H9 (cell line): ENCODE results near the gene CFAP43. TPM values are rescaled to one million over a fixed set of nuclear protein-coding genes. Genes with fewer than 3 reads are reported as not detected.

Experiments
- DNase-seq: peaks from one replicate; pipeline ENCODE4 v3.0.0-alpha.2; 2017
- H2AFZ ChIP-seq: one replicate; pipeline ENCODE4 v1.6.1; 2013; ENCODE audit warnings: mild to moderate bottlenecking, low read length, control low read depth, moderate library complexity
- H2AK5ac ChIP-seq: 2 replicates; pipeline ENCODE4 v1.6.1; 2013; ENCODE audit warnings: low read length, control low read depth, mixed read lengths; ENCODE audit not compliant: insufficient read length
- H2BK120ac ChIP-seq: one replicate; pipeline ENCODE4 v1.6.1; 2013; ENCODE audit warnings: low read depth, mild to moderate bottlenecking, low read length, control low read depth, inconsistent platforms; ENCODE audit not compliant: poor library complexity, severe bottlenecking
- H2BK12ac ChIP-seq: 2 replicates; pipeline ENCODE4 v1.6.1; 2013; ENCODE audit warnings: low read length, control low read depth, mixed read lengths, low read depth; ENCODE audit not compliant: insufficient read length
- H2BK15ac ChIP-seq: 2 replicates; pipeline ENCODE4 v1.6.1; 2013; ENCODE audit warnings: low read depth, low read length, control low read depth
- H2BK20ac ChIP-seq: one replicate; pipeline ENCODE4 v1.6.1; 2013; ENCODE audit warnings: low read depth, mild to moderate bottlenecking, low read length, control low read depth, inconsistent platforms; ENCODE audit not compliant: poor library complexity, severe bottlenecking
- H2BK5ac ChIP-seq: 2 replicates; pipeline ENCODE4 v1.6.1; 2013; ENCODE audit warnings: low read length, control low read depth, mixed read lengths; ENCODE audit not compliant: insufficient read length
- H3K14ac ChIP-seq: 2 replicates; pipeline ENCODE4 v1.6.1; 2013; ENCODE audit warnings: low read length, control low read depth; ENCODE audit not compliant: insufficient read depth
- H3K18ac ChIP-seq: 2 replicates; pipeline ENCODE4 v1.6.1; 2013; ENCODE audit warnings: low read depth, mild to moderate bottlenecking, mixed read lengths, low read length, control low read depth; ENCODE audit not compliant: insufficient read length
- H3K23ac ChIP-seq: 2 replicates; pipeline ENCODE4 v1.6.1; 2013; ENCODE audit warnings: low read length, control low read depth, mixed read lengths, low read depth; ENCODE audit not compliant: insufficient read length
- H3K23me2 ChIP-seq: 2 replicates; pipeline ENCODE4 v1.6.1; 2013; ENCODE audit warnings: low read depth, mild to moderate bottlenecking, mixed read lengths, low read length, control low read depth; ENCODE audit not compliant: insufficient read length, poor library complexity, severe bottlenecking
- H3K27ac ChIP-seq: 2 replicates; pipeline ENCODE4 v1.5.1; 2013; ENCODE audit warnings: low read length, control low read depth, mixed read lengths, low read depth; ENCODE audit not compliant: insufficient read length
- H3K27me3 ChIP-seq: 2 replicates; pipeline ENCODE4 v1.6.1; 2013; ENCODE audit warnings: low read length, control low read depth, inconsistent platforms; ENCODE audit not compliant: insufficient read depth
- H3K4ac ChIP-seq: 2 replicates; pipeline ENCODE4 v1.6.1; 2013; ENCODE audit warnings: low read depth, mild to moderate bottlenecking, control low read depth, inconsistent platforms, low read length, moderate library complexity
- H3K4me1 ChIP-seq: 2 replicates; pipeline ENCODE4 v1.6.1; 2013; ENCODE audit warnings: low read length, control low read depth, inconsistent platforms; ENCODE audit not compliant: insufficient read depth
- H3K4me2 ChIP-seq: 2 replicates; pipeline ENCODE4 v1.6.1; 2013; ENCODE audit warnings: low read length, control low read depth, mixed read lengths; ENCODE audit not compliant: insufficient read length, insufficient read depth
- H3K56ac ChIP-seq: 2 replicates; pipeline ENCODE4 v1.6.1; 2013; ENCODE audit warnings: low read depth, mild to moderate bottlenecking, mixed read lengths, low read length, control low read depth; ENCODE audit not compliant: insufficient read length
- H3K79me1 ChIP-seq: 2 replicates; pipeline ENCODE4 v1.6.1; 2013; ENCODE audit warnings: low read depth, mild to moderate bottlenecking, moderate library complexity, low read length, control low read depth, inconsistent platforms; ENCODE audit not compliant: insufficient read depth, poor library complexity, severe bottlenecking
- H3K79me2 ChIP-seq: 2 replicates; pipeline ENCODE4 v1.6.1; 2013; ENCODE audit warnings: low read length, control low read depth, inconsistent platforms; ENCODE audit not compliant: insufficient read depth
- H3K9ac ChIP-seq: 2 replicates; pipeline ENCODE4 v1.6.1; 2013; ENCODE audit warnings: low read length, control low read depth, mixed read lengths; ENCODE audit not compliant: insufficient read length; ENCODE audit errors: extremely low read depth
- H3K9me3 ChIP-seq: one replicate; pipeline ENCODE4 v1.6.1; 2013; ENCODE audit warnings: low read depth, low read length, inconsistent platforms; ENCODE audit not compliant: control insufficient read depth
- H3T11ph ChIP-seq: one replicate; pipeline ENCODE4 v1.6.1; 2013; ENCODE audit warnings: mild to moderate bottlenecking, low read length, control low read depth, inconsistent platforms
- H4K20me1 ChIP-seq: one replicate; pipeline ENCODE4 v1.6.1; 2013; ENCODE audit not compliant: control insufficient read depth, insufficient read length, insufficient read depth
- H4K5ac ChIP-seq: 2 replicates; pipeline ENCODE4 v1.6.1; 2013; ENCODE audit warnings: low read depth, mild to moderate bottlenecking, mixed read lengths, low read length, control low read depth; ENCODE audit not compliant: insufficient read length
- H4K8ac ChIP-seq: replicated peaks from 2 replicates; pipeline ENCODE4 v1.6.1; 2013; ENCODE audit warnings: low read length, control low read depth, mixed read lengths, low read depth; ENCODE audit not compliant: insufficient read length
- H4K91ac ChIP-seq: 2 replicates; pipeline ENCODE4 v1.6.1; 2013; ENCODE audit warnings: low read depth, mild to moderate bottlenecking, moderate library complexity, mixed read lengths, low read length, control low read depth; ENCODE audit not compliant: insufficient read length
- H3K27ac Mint-ChIP-seq, 3 experiments: 2 replicates in 2 of 3; 3 replicates in 1 of 3; pipeline ENCODE4 v1.8.0; 2020 to 2021; ENCODE audit warnings: mixed read lengths in 3 of 3, mild to moderate bottlenecking in 1 of 3, moderate library complexity in 1 of 3
- H3K27me3 Mint-ChIP-seq: 2 replicates; pipeline ENCODE4 v1.8.0; 2021; ENCODE audit warnings: low read depth, mild to moderate bottlenecking, moderate library complexity, mixed read lengths
- H3K36me3 Mint-ChIP-seq, 3 experiments: 2 replicates in 2 of 3; 3 replicates in 1 of 3; pipeline ENCODE4 v1.8.0; 2020 to 2021; ENCODE audit warnings: low read depth in 3 of 3, mixed read lengths in 3 of 3; ENCODE audit not compliant: insufficient read depth in 1 of 3
- H3K4me1 Mint-ChIP-seq, 2 experiments: 2 replicates each; pipeline ENCODE4 v1.8.0; 2020; ENCODE audit warnings: mixed read lengths in 2 of 2
- H3K4me3 Mint-ChIP-seq, 2 experiments: 2 replicates in 1 of 2; 3 replicates in 1 of 2; pipeline ENCODE4 v1.8.0; 2020 to 2021; ENCODE audit warnings: mild to moderate bottlenecking in 2 of 2, mixed read lengths in 2 of 2, moderate library complexity in 1 of 2
- H3K9me3 Mint-ChIP-seq, 2 experiments: 2 replicates in 1 of 2; 3 replicates in 1 of 2; pipeline ENCODE4 v1.8.0; 2020; ENCODE audit warnings: mild to moderate bottlenecking in 2 of 2, mixed read lengths in 2 of 2, moderate library complexity in 1 of 2
- WGBS: extraction: QIAGEN DNeasy Blood & Tissue Kit; methylation state at CpG from one replicate; pipeline ENCODE4 v1.1.7; 2013; ENCODE audit warnings: missing lambda C conversion rate, low lambda C conversion rate, mixed read lengths; ENCODE audit not compliant: insufficient read length; ENCODE audit errors: extremely low coverage; 5-methylcytosine and 5-hydroxymethylcytosine counted together
- total RNA-seq: library from RNA; stranded (reverse); gene quantifications from 2 replicates; pipeline ENCODE4 v1.2.1, GENCODE V29; 2021
- TF ChIP-seq, protein P1 (sequence below): fragments of 200-600 bp; sonication (generic); conservative IDR thresholded peaks from 3 replicates; pipeline ENCODE4 v1.8.0; 2021; ENCODE audit warnings: antibody characterized with exemption, mild to moderate bottlenecking

Gene CFAP43
- total RNA-seq, 1 experiment from 2014 or later, result 0.26 TPM

DNA sequence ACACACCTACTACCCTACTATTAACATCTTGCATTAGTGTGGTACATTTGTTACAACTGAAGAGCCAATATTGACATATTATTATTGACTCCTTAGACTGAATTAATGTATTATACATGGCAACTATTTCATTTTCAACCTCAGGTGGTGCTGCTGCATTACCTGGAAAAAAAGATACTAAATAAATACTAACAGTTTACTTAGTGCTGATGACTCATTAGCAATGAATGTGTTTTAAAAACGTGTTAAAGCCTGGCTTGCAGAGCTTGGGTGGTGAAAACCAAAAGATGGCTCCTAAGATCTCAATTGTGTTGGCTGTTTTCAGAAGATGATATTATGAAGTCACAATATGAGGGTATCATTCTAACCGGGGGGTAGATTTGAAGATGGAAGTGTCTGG, 34.8 kb downstream of the CFAP43 start:
- no peaks in the 10 kb centered on the region for H3K9me3 Mint-ChIP-seq
- H2BK12ac ChIP-seq, result no peak overlapping the region
- no peak overlapping the region for H3K9ac ChIP-seq
- no peak overlapping the region for H3K27ac ChIP-seq
- 0 out of 4 replicates have a peak, but pooled peaks cover 0 to 4% of the 10 kb centered on the region in 2 experiments for H3K4me1 Mint-ChIP-seq
- no peak overlapping the region for H2AK5ac ChIP-seq
- H3K4me3 Mint-ChIP-seq, result no peak overlapping the region
- H4K91ac ChIP-seq, result no peak overlapping the region
- no peak overlapping the region for H2BK120ac ChIP-seq
- H3K27me3 ChIP-seq, result no peaks in the 10 kb centered on the region
- no CpG with 5 or more reads among the region's 2 CpGs for WGBS
- no peak overlapping the region for H2BK20ac ChIP-seq
- H3K79me2 ChIP-seq, result no peaks in the 10 kb centered on the region
- H3K23ac ChIP-seq, result no peak overlapping the region
- no peak overlapping the region for H3K18ac ChIP-seq
- H2AFZ ChIP-seq, result no peak overlapping the region
- H3K4ac ChIP-seq, result no peak overlapping the region
- no peak overlapping the region for H3K56ac ChIP-seq
- TF ChIP-seq, protein P1, sequence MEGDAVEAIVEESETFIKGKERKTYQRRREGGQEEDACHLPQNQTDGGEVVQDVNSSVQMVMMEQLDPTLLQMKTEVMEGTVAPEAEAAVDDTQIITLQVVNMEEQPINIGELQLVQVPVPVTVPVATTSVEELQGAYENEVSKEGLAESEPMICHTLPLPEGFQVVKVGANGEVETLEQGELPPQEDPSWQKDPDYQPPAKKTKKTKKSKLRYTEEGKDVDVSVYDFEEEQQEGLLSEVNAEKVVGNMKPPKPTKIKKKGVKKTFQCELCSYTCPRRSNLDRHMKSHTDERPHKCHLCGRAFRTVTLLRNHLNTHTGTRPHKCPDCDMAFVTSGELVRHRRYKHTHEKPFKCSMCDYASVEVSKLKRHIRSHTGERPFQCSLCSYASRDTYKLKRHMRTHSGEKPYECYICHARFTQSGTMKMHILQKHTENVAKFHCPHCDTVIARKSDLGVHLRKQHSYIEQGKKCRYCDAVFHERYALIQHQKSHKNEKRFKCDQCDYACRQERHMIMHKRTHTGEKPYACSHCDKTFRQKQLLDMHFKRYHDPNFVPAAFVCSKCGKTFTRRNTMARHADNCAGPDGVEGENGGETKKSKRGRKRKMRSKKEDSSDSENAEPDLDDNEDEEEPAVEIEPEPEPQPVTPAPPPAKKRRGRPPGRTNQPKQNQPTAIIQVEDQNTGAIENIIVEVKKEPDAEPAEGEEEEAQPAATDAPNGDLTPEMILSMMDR, result no peak
- no peak overlapping the region for H2BK5ac ChIP-seq
- no peaks in the 10 kb centered on the region for H3K23me2 ChIP-seq
- no peak overlapping the region for H4K8ac ChIP-seq
- no peak for DNase-seq
- no peak overlapping the region for H3K27ac Mint-ChIP-seq
- no peak overlapping the region for H2BK15ac ChIP-seq
- no peaks in the 10 kb centered on the region for H3K9me3 ChIP-seq
- no peak overlapping the region for H3T11ph ChIP-seq
- H4K5ac ChIP-seq, result no peak overlapping the region
- H4K20me1 ChIP-seq, result no peaks in the 10 kb centered on the region
- no peaks in the 10 kb centered on the region for H3K79me1 ChIP-seq
- no peaks in the 10 kb centered on the region for H3K27me3 Mint-ChIP-seq
- no peak overlapping the region for H3K14ac ChIP-seq
- no peaks in the 10 kb centered on the region for H3K4me1 ChIP-seq
- H3K4me2 ChIP-seq, result no peak overlapping the region
- H3K36me3 Mint-ChIP-seq, result no peaks in the 10 kb centered on the region
